Neural crest cell (in vitro differentiated cells): Measurements from ENCODE around the gene IBSP. TPM values are rescaled to one million over a fixed set of nuclear protein-coding genes. Genes with fewer than 3 reads are reported as not detected.

Source experiments
- DNase-seq: peaks from one replicate; pipeline ENCODE4 v3.0.0; 2021; ENCODE audit warnings: low read depth, mixed read lengths, low spot score
- H3K27ac Mint-ChIP-seq: one replicate; pipeline ENCODE4 v1.8.0; 2021; ENCODE audit warnings: mild to moderate bottlenecking, mixed read lengths; ENCODE audit not compliant: unreplicated experiment
- H3K27me3 Mint-ChIP-seq: 2 replicates; pipeline ENCODE4 v1.8.0; 2021; ENCODE audit warnings: low read depth, mild to moderate bottlenecking, mixed read lengths
- H3K36me3 Mint-ChIP-seq: 2 replicates; pipeline ENCODE4 v1.8.0; 2021; ENCODE audit warnings: low read depth, mild to moderate bottlenecking, mixed read lengths
- H3K4me1 Mint-ChIP-seq: 2 replicates; pipeline ENCODE4 v1.8.0; 2021; ENCODE audit warnings: mixed read lengths
- H3K4me3 Mint-ChIP-seq: one replicate; pipeline ENCODE4 v1.8.0; 2021; ENCODE audit warnings: mild to moderate bottlenecking, mixed read lengths
- H3K9me3 Mint-ChIP-seq: 2 replicates; pipeline ENCODE4 v1.8.0; 2021; ENCODE audit warnings: mixed read lengths
- long read RNA-seq: library from polyadenylated mRNA; unstranded; transcript quantifications from one replicate; pipeline ENCODE4 v2.0.0, GENCODE V29; 2020
- total RNA-seq: library from RNA; stranded (reverse); gene quantifications from 2 replicates; pipeline ENCODE4 v1.2.1, GENCODE V29; 2021
- TF ChIP-seq, protein P1 (sequence below): fragments of 200-600 bp; sonication (generic); conservative IDR thresholded peaks from 2 replicates; pipeline ENCODE4 v1.5.0; 2021; ENCODE audit warnings: antibody characterized with exemption, mild to moderate bottlenecking

Gene IBSP
- not detected in 2 replicates for total RNA-seq
- long read RNA-seq, result 0 reads

DNA sequence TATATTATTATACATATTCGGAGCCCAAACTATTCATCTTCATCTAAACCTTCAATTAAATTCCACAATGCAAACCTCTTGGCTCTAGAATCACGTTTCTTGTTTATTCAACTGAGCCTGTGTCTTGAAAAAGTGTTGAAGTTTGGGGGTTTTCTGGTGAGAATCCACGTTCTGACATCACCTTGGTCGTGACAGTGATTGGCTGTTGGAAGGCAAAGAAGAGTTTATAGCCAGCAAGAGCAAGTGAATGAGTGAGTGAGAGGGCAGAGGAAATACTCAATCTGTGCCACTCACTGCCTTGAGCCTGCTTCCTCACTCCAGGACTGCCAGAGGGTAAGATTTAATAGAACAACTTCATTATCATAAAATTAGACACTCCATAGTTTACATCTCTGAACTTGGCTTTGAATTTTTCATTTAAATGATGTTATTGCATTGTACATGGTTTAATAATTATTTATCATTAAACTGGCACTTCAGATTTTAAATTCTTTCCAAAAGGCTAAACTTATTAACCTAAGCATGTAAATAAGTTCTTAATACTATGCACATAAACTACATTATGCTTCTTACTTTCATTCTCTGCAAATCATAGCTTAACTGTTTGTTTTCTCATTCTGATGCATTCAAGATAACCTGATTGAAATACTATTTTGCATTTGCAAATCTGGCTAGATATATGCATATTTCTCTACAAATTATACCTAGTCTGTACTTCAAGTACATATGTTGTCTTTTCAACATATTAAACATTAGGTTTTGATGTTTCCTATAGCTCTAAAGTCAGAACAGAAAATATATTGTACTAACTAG is at the start of gene IBSP:
Gene IBSP, plus strand, starts transcription at position 254 of the 813 bp plus-strand sequence. CDS start 2,808 bp downstream, outside the sequence.
- H3K4me3 Mint-ChIP-seq, result no peak within 1 kb of the TSS
- H3K27ac Mint-ChIP-seq, result no peak within 1 kb of the TSS
- H3K9me3 Mint-ChIP-seq, result no peaks in the 10 kb centered on the region
- TF ChIP-seq, protein P1, sequence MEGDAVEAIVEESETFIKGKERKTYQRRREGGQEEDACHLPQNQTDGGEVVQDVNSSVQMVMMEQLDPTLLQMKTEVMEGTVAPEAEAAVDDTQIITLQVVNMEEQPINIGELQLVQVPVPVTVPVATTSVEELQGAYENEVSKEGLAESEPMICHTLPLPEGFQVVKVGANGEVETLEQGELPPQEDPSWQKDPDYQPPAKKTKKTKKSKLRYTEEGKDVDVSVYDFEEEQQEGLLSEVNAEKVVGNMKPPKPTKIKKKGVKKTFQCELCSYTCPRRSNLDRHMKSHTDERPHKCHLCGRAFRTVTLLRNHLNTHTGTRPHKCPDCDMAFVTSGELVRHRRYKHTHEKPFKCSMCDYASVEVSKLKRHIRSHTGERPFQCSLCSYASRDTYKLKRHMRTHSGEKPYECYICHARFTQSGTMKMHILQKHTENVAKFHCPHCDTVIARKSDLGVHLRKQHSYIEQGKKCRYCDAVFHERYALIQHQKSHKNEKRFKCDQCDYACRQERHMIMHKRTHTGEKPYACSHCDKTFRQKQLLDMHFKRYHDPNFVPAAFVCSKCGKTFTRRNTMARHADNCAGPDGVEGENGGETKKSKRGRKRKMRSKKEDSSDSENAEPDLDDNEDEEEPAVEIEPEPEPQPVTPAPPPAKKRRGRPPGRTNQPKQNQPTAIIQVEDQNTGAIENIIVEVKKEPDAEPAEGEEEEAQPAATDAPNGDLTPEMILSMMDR, result no peak
- DNase-seq, result no peak
- H3K4me1 Mint-ChIP-seq, result no peaks in the 10 kb centered on the region
- H3K27me3 Mint-ChIP-seq, result no peaks in the 10 kb centered on the region
- no peaks in the 10 kb centered on the region for H3K36me3 Mint-ChIP-seq

DNA sequence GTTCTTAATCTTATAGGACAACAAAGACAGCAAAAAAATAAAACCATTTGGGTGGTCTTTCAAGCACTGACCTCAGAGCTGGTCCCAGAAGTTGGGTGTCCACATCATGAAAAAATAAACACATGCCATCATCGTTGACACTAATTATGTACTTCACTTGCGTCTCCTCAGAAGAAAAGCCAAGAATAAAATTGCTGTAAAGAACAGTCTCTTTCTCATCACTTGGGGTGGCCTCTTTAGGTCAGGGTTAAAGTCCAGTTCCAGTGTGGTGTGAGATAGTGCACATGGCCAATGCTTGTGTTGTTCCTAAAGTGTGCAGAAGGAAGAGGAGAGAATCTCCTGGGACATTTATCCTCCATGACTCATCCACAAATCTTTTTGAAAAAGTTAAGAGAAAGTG is 49.5 kb upstream of the IBSP start:
- TF ChIP-seq, protein P1, result no peak
- H3K9me3 Mint-ChIP-seq, result peaks cover 3% of the 10 kb centered on the region
- H3K4me3 Mint-ChIP-seq, result no peak overlapping the region

DNA sequence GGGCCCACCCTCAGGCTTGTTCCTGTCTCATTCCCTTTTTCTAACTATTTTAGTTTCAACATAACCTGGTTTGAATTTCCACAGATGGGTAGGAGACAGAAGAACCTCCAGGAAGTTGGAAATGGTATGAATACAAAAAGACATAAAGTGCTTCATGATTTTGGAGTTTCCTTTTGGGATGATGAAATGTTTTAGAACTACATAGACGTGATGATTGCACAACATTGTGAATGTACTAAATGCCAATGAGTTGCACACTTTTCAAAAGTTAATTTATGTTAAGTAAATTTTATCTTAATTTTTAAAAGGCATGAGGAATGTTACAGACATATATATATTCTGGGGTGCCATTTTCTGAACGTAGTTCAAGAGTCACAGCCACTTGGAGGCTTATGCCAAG is 41.1 kb upstream of the IBSP start:
- no peaks in the 10 kb centered on the region for H3K4me1 Mint-ChIP-seq
- DNase-seq, result no peak
- no peak overlapping the region for H3K27ac Mint-ChIP-seq
- H3K4me3 Mint-ChIP-seq, result no peak overlapping the region
- no peaks in the 10 kb centered on the region for H3K9me3 Mint-ChIP-seq
- no peaks in the 10 kb centered on the region for H3K36me3 Mint-ChIP-seq
- TF ChIP-seq, protein P1, result no peak
- no peaks in the 10 kb centered on the region for H3K27me3 Mint-ChIP-seq

More for the DNA sequence above, 49.5 kb upstream of the IBSP start:
- Mint-ChIP-seq H3K4me1 (no peaks in the 10 kb centered on the region), H3K36me3 (peaks cover 2% of the 10 kb centered on the region), H3K27ac (no peak overlapping the region), H3K27me3 (no peaks in the 10 kb centered on the region)
- no peak for DNase-seq

GRCh38 chr4:87762311-87762710 is 37.0 kb upstream of the IBSP start:
- no peaks in the 10 kb centered on the region for H3K27me3 Mint-ChIP-seq
- H3K4me3 Mint-ChIP-seq, result no peak overlapping the region
- no peaks in the 10 kb centered on the region for H3K9me3 Mint-ChIP-seq
- DNase-seq, result no peak
- TF ChIP-seq, protein P1, result no peak
- no peak overlapping the region for H3K27ac Mint-ChIP-seq
- H3K36me3 Mint-ChIP-seq, result no peaks in the 10 kb centered on the region
- H3K4me1 Mint-ChIP-seq, result no peaks in the 10 kb centered on the region

GRCh38 chr4:87781569-87781968 is 17.8 kb upstream of the IBSP start:
- TF ChIP-seq, protein P1, result no peak
- no peak for DNase-seq
- H3K36me3 Mint-ChIP-seq, result no peaks in the 10 kb centered on the region
- no peaks in the 10 kb centered on the region for H3K4me1 Mint-ChIP-seq
- H3K9me3 Mint-ChIP-seq, result no peaks in the 10 kb centered on the region
- no peaks in the 10 kb centered on the region for H3K27me3 Mint-ChIP-seq
- H3K4me3 Mint-ChIP-seq, result no peak overlapping the region
- H3K27ac Mint-ChIP-seq, result no peak overlapping the region
